Smooth muscle cell (in vitro differentiated cells): ENCODE results near the gene MAPT. TPM values are rescaled to one million over a fixed set of nuclear protein-coding genes. Genes with fewer than 3 reads are reported as not detected.

Source experiments
- DNase-seq: peaks from one replicate; lab custom pipeline; 2025; ENCODE audit not compliant: unreplicated experiment; lab: John Stamatoyannopoulos, UW
- H2AFZ ChIP-seq: fragments of 200-600 bp; sonication (generic); 2 replicates; pipeline ENCODE4 v1.6.0; 2016; ENCODE audit warnings: antibody characterized with exemption, low read depth, mild to moderate bottlenecking
- H3F3A ChIP-seq: fragments of 200-600 bp; sonication (generic); 2 replicates; pipeline ENCODE4 v1.6.0; 2017; ENCODE audit warnings: antibody characterized with exemption, low read depth
- H3K27ac ChIP-seq: fragments of 200-600 bp; sonication (generic); 2 replicates; pipeline ENCODE4 v1.5.1; 2016; ENCODE audit warnings: low read depth, mild to moderate bottlenecking
- H3K27me3 ChIP-seq: fragments of 200-600 bp; sonication (generic); 2 replicates; pipeline ENCODE4 v1.6.1; 2016; ENCODE audit warnings: low read depth, mild to moderate bottlenecking
- H3K36me3 ChIP-seq: fragments of 200-600 bp; sonication (generic); 2 replicates; pipeline ENCODE4 v1.5.1; 2016; ENCODE audit warnings: low read depth
- H3K4me1 ChIP-seq: fragments of 200-600 bp; sonication (generic); 2 replicates; pipeline ENCODE4 v1.5.1; 2016; ENCODE audit warnings: low read depth
- H3K4me2 ChIP-seq: fragments of 200-600 bp; sonication (generic); 2 replicates; pipeline ENCODE4 v1.6.0; 2016; ENCODE audit warnings: mild to moderate bottlenecking
- H3K4me3 ChIP-seq: fragments of 200-600 bp; sonication (generic); 2 replicates; pipeline ENCODE4 v1.5.1; 2016; ENCODE audit warnings: mild to moderate bottlenecking
- H3K79me2 ChIP-seq: fragments of 200-600 bp; sonication (generic); 2 replicates; pipeline ENCODE4 v1.6.0; 2016; ENCODE audit warnings: low read depth, mild to moderate bottlenecking
- H3K9ac ChIP-seq: fragments of 200-600 bp; sonication (generic); 2 replicates; pipeline ENCODE4 v1.6.0; 2016; ENCODE audit warnings: low read depth
- H3K9me3 ChIP-seq: fragments of 200-600 bp; sonication (generic); replicated peaks from 2 replicates; pipeline ENCODE4 v1.5.1; 2016; ENCODE audit warnings: low read depth
- H4K20me1 ChIP-seq: fragments of 200-600 bp; sonication (generic); 2 replicates; pipeline ENCODE4 v1.6.0; 2016; ENCODE audit warnings: low read depth
- CTCF ChIP-seq: fragments of 200-600 bp; sonication (generic); IDR thresholded peaks from 2 replicates; pipeline ENCODE4 v1.5.1; 2017; ENCODE audit warnings: borderline replicate concordance, mild to moderate bottlenecking, antibody characterized with exemption; ENCODE audit not compliant: insufficient read depth, poor library complexity, severe bottlenecking
- WGBS: methylation state at CpG from one replicate; pipeline ENCODE4 v1.1.7; 2016; ENCODE audit warnings: low lambda C conversion rate; 5-methylcytosine and 5-hydroxymethylcytosine counted together
- polyA plus RNA-seq: library from polyadenylated mRNA; unstranded; fragments of >200 nt; fragmentation: Nextera tagmentation; extraction: Ambion mirVana; gene quantifications from 2 replicates; pipeline ENCODE4 v1.2.1, GENCODE V29; 2016
- total RNA-seq: library from RNA; depleted of rRNA; stranded (reverse); fragments of >200 nt; gene quantifications from 2 replicates; pipeline ENCODE4 v1.2.3, GENCODE V29; 2014

MAPT gene
- total and polyA plus RNA-seq, 2 experiments from 2014 or later = 0.49 to 1.7 TPM

GRCh38 chr17:45969726-45970125 is 75.4 kb downstream of the MAPT start:
- H3K9ac ChIP-seq = no peak overlapping the region
- 92% methylated on average over 2 of the region's 2 CpGs for WGBS
- no peak for TF ChIP-seq CTCF

GRCh38 chr17:45970659-45971058 is 76.3 kb downstream of the MAPT start:
- Histone ChIP-seq H3K9me3 (no peaks in the 10 kb centered on the region), H3K4me1 (no peaks in the 10 kb centered on the region), H3K4me3 (no peak overlapping the region), H3K27me3 (peaks cover 7% of the 10 kb centered on the region), H2AFZ (no peak overlapping the region), H4K20me1 (no peaks in the 10 kb centered on the region), H3K79me2 (no peaks in the 10 kb centered on the region), H3K4me2 (no peak overlapping the region), H3F3A (no peaks in the 10 kb centered on the region), H3K36me3 (no peaks in the 10 kb centered on the region), H3K9ac (no peak overlapping the region), H3K27ac (no peak overlapping the region)
- no peak for TF ChIP-seq CTCF
- no peak for DNase-seq
- 95% methylated on average over 3 of the region's 3 CpGs for WGBS

More at GRCh38 chr17:45969726-45970125, 75.4 kb downstream of the MAPT start:
- DNase-seq = no peak
- H3K79me2 ChIP-seq = no peaks in the 10 kb centered on the region
- H3K4me3 ChIP-seq = no peak overlapping the region
- no peaks in the 10 kb centered on the region for H4K20me1 ChIP-seq
- H3K27me3 ChIP-seq = peaks cover 7% of the 10 kb centered on the region
- no peaks in the 10 kb centered on the region for H3K4me1 ChIP-seq
- H2AFZ ChIP-seq = no peak overlapping the region
- no peaks in the 10 kb centered on the region for H3F3A ChIP-seq
- H3K9me3 ChIP-seq = no peaks in the 10 kb centered on the region
- H3K36me3 ChIP-seq = no peaks in the 10 kb centered on the region
- no peak overlapping the region for H3K4me2 ChIP-seq
- H3K27ac ChIP-seq = no peak overlapping the region

- DNase-seq = no peak
- Histone ChIP-seq H3K4me3 (no peak overlapping the region), H3K9me3 (no peaks in the 10 kb centered on the region), H3K4me1 (no peaks in the 10 kb centered on the region), H3K27ac (no peak overlapping the region), H3K36me3 (no peaks in the 10 kb centered on the region), H3F3A (no peaks in the 10 kb centered on the region), H4K20me1 (no peaks in the 10 kb centered on the region), H3K4me2 (no peak overlapping the region), H3K79me2 (no peaks in the 10 kb centered on the region), H3K9ac (no peak overlapping the region), H2AFZ (no peak overlapping the region), H3K27me3 (peaks cover 6% of the 10 kb centered on the region)
- TF ChIP-seq CTCF = no peak
- 66% methylated on average over 14 of the region's 14 CpGs for WGBS
These were observed 77.4 kb downstream of the MAPT start for GRCh38 chr17:45971698-45972141.

- H3K27ac ChIP-seq = no peak overlapping the region
These were observed 78.2 kb downstream of the MAPT start for GRCh38 chr17:45972531-45972930.

More at GRCh38 chr17:45972531-45972930, 78.2 kb downstream of the MAPT start:
- Histone ChIP-seq H3K9ac (no peak overlapping the region), H2AFZ (no peak overlapping the region), H3K36me3 (no peaks in the 10 kb centered on the region), H3K79me2 (no peaks in the 10 kb centered on the region), H3F3A (no peaks in the 10 kb centered on the region), H3K4me2 (no peak overlapping the region), H3K4me3 (no peak overlapping the region), H3K4me1 (no peaks in the 10 kb centered on the region), H4K20me1 (no peaks in the 10 kb centered on the region), H3K9me3 (no peaks in the 10 kb centered on the region), H3K27me3 (no peaks in the 10 kb centered on the region)
- DNase-seq = no peak
- TF ChIP-seq CTCF = no peak
- WGBS = 94% methylated on average over 3 of the region's 3 CpGs
